Measurements from ENCODE around the gene ATP6V0B. TPM values are rescaled to one million over a fixed set of nuclear protein-coding genes. Genes with fewer than 3 reads are reported as not detected.

ATP6V0B gene
- total and polyA plus RNA-seq, 2 of the 4 experiments (the other 2 are of a cell fraction): 72.1 to 169 TPM

- ChIA-PET CTCF (interaction anchor here (1.1 kb wide), 1 partner anchor 175 kb away, joined by 6 read pairs; no protein-coding TSS in a partner anchor), POLR2A (ENCODE audit: unreplicated experiment) (interaction anchor here (0.6 kb wide), 1 partner anchor 249 kb away, joined by 3 read pairs; no protein-coding TSS in a partner anchor)
- Histone ChIP-seq H2BK20ac (ENCODE audit: low read depth, low read length) (no peak overlapping the region), H2BK15ac (ENCODE audit: low read depth, low read length) (no peak overlapping the region), H2BK5ac (ENCODE audit: low read depth, low read length, poor library complexity, severe bottlenecking) (no peak overlapping the region), H3K4me3 (ENCODE audit: insufficient read depth, low read depth, low read length) (no peak overlapping the region), H3K4me2 (ENCODE audit: low read depth, low read length) (no peak overlapping the region), H3K9ac (ENCODE audit: low read depth, low read length) (no peak overlapping the region), H3K18ac (ENCODE audit: low read depth, low read length) (no peak overlapping the region), H3K27me3 (ENCODE audit: control insufficient read depth, insufficient read depth, low read length) (no peaks in the 10 kb centered on the region; the same call in 1 of the 2 replicates), H3K36me3 (ENCODE audit: control insufficient read depth, insufficient read depth, low read length) (no peaks in the 10 kb centered on the region), H3K79me1 (ENCODE audit: low read depth in 1 of 2, low read length in 2 of 2) (peaks cover 0 to 3% of the 10 kb centered on the region in 2 experiments; a peak in 1 of 4 replicates), H2AK9ac (replicated peaks; ENCODE audit: low read depth, low read length, poor library complexity) (no peak overlapping the region), H2BK120ac (ENCODE audit: low read depth, low read length) (no peak overlapping the region), H2AFZ (replicated peaks; ENCODE audit: low read length, poor library complexity) (no peak overlapping the region), H3K56ac (ENCODE audit: extremely low read depth, insufficient read depth, low read length) (no peak overlapping the region), H4K20me1 (ENCODE audit: insufficient read depth, low read length) (peaks cover 3% of the 10 kb centered on the region; the same call in 1 of the 2 replicates), H3K4me1 (ENCODE audit: control insufficient read depth, insufficient read depth, low read length) (peaks cover 4% of the 10 kb centered on the region; the same call in 1 of the 2 replicates), H4K5ac (ENCODE audit: low read depth, low read length) (no peak overlapping the region), H4K8ac (ENCODE audit: low read depth in 2 of 2, low read length in 2 of 2) (no peak overlapping the region), H3K23ac (ENCODE audit: low read depth, low read length) (no peak overlapping the region), H3K9me3 (ENCODE audit: control insufficient read depth, insufficient read depth, low read length) (no peaks in the 10 kb centered on the region), H3K9me1 (ENCODE audit: insufficient read depth, low read length) (peaks cover 3% of the 10 kb centered on the region; the same call in 1 of the 2 replicates), H2AK5ac (ENCODE audit: low read depth, low read length) (no peak overlapping the region), H3K4ac (ENCODE audit: low read depth, low read length) (no peak overlapping the region), H4K91ac (ENCODE audit: insufficient read depth, low read depth, low read length) (no peak overlapping the region), H3K14ac (replicated peaks; ENCODE audit: low read depth, low read length) (no peak overlapping the region), H3K27ac (ENCODE audit: insufficient read depth, low read length) (no peak overlapping the region)
- DNase-seq (no peak), ATAC-seq (ENCODE audit: low read depth) (no peak)
- 56% methylated on average over 3 of the region's 10 CpGs; no CpG with 5 or more reads in 1 of the 2 experiments for WGBS, 2 experiments (ENCODE audit: extremely low coverage in 2 of 2, insufficient read length in 1 of 2)
- no TSS peak for BruUV-seq (replicated peaks)
- intact Hi-C loops (cut with micrococcal nuclease): no loop called here
- dilution Hi-C loops (cut with HindIII; ENCODE audit: low sequenced_read_pairs, unreplicated experiment): no loop called here
- TF ChIP-seq SMC3 (IDR thresholded peaks at IDR 0.05; ENCODE audit: low read depth, low read length) (no peak), ELK1 (IDR thresholded peaks at IDR 0.05; ENCODE audit: borderline replicate concordance, low read depth, low read length) (no peak)
- in situ Hi-C loops (cut with MboI; ENCODE audit: low sequenced_read_pairs): no loop called here
Observed at GRCh38 chr1:43938383-43938782, 36.4 kb upstream of the ATP6V0B start.

Data from IMR-90 (cell line).